GM23338 (cell line): ENCODE results near the gene F2RL3. TPM values are rescaled to one million over a fixed set of nuclear protein-coding genes. Genes with fewer than 3 reads are reported as not detected.

Source experiments
- ATAC-seq: fragments of 200-7000 bp; cut with Tn5 transposase; 3 replicates; pipeline ENCODE4 v1.9.1; 2020
- DNase-seq: peaks from one replicate; pipeline ENCODE4 v3.0.0-alpha.2; 2015; ENCODE audit warnings: low spot score
- H2AFZ ChIP-seq: fragments of 200-600 bp; sonication (generic); 2 replicates; pipeline ENCODE4 v1.8.0; 2016; ENCODE audit warnings: antibody characterized with exemption, mild to moderate bottlenecking, moderate library complexity
- H3F3A ChIP-seq: fragments of 200-600 bp; sonication (generic); replicated peaks from 2 replicates; pipeline ENCODE4 v1.8.0; 2017; ENCODE audit warnings: antibody characterized with exemption, mixed run types, low read depth
- H3K27ac ChIP-seq: fragments of 200-600 bp; sonication (generic); 2 replicates; pipeline ENCODE4 v1.6.1; 2016; ENCODE audit warnings: low read depth
- H3K27me3 ChIP-seq: fragments of 200-600 bp; sonication (generic); 2 replicates; pipeline ENCODE4 v1.8.0; 2016; ENCODE audit warnings: mild to moderate bottlenecking, mixed run types, moderate library complexity; ENCODE audit not compliant: insufficient read depth
- H3K36me3 ChIP-seq: fragments of 200-600 bp; sonication (generic); 2 replicates; pipeline ENCODE4 v1.8.0; 2016; ENCODE audit warnings: mild to moderate bottlenecking; ENCODE audit not compliant: insufficient read depth
- H3K4me1 ChIP-seq: fragments of 200-600 bp; sonication (generic); 2 replicates; pipeline ENCODE4 v1.8.0; 2016; ENCODE audit warnings: mild to moderate bottlenecking, moderate library complexity; ENCODE audit not compliant: insufficient read depth
- H3K4me2 ChIP-seq: fragments of 200-600 bp; sonication (generic); 2 replicates; pipeline ENCODE4 v1.7.1; 2017; ENCODE audit warnings: mixed run types
- H3K4me3 ChIP-seq: fragments of 200-600 bp; sonication (generic); 2 replicates; pipeline ENCODE4 v1.6.1; 2016; ENCODE audit warnings: mixed run types
- H3K79me2 ChIP-seq: fragments of 200-600 bp; sonication (generic); replicated peaks from 2 replicates; pipeline ENCODE4 v1.8.0; 2017; ENCODE audit warnings: mild to moderate bottlenecking; ENCODE audit not compliant: insufficient read depth
- H3K9me2 ChIP-seq: fragments of 200-600 bp; sonication (generic); 2 replicates; pipeline ENCODE4 v1.8.0; 2017; ENCODE audit not compliant: insufficient read depth
- H4K20me1 ChIP-seq: fragments of 200-600 bp; sonication (generic); replicated peaks from 2 replicates; pipeline ENCODE4 v1.8.0; 2017; ENCODE audit warnings: mild to moderate bottlenecking; ENCODE audit not compliant: insufficient read depth
- H3K27ac Mint-ChIP-seq: 2 replicates; pipeline ENCODE4 v1.8.0; 2020; ENCODE audit warnings: inconsistent platforms, mild to moderate bottlenecking, moderate library complexity, mixed read lengths
- H3K27me3 Mint-ChIP-seq: 3 replicates; pipeline ENCODE4 v1.8.0; 2022; ENCODE audit warnings: low read depth, mild to moderate bottlenecking, moderate library complexity, mixed read lengths, inconsistent platforms; ENCODE audit not compliant: insufficient read depth, poor library complexity
- H3K36me3 Mint-ChIP-seq: 3 replicates; pipeline ENCODE4 v1.8.0; 2021; ENCODE audit warnings: low read depth, mild to moderate bottlenecking, inconsistent platforms, moderate library complexity, mixed read lengths
- H3K4me1 Mint-ChIP-seq: 3 replicates; pipeline ENCODE4 v1.8.0; 2020; ENCODE audit warnings: mild to moderate bottlenecking, inconsistent platforms, mixed read lengths
- H3K4me3 Mint-ChIP-seq: 3 replicates; pipeline ENCODE4 v1.8.0; 2021; ENCODE audit warnings: moderate library complexity, mild to moderate bottlenecking, inconsistent platforms, mixed read lengths
- H3K9me3 Mint-ChIP-seq: 3 replicates; pipeline ENCODE4 v1.8.0; 2020; ENCODE audit warnings: moderate library complexity, mild to moderate bottlenecking, inconsistent platforms, mixed read lengths
- CREB1 ChIP-seq: fragments of 250-450 bp; sonication (Bioruptor Pico); IDR thresholded peaks from 2 replicates; pipeline ENCODE4 v1.5.0; 2020; ENCODE audit warnings: low read depth, mild to moderate bottlenecking, moderate library complexity
- POLR2AphosphoS5 ChIP-seq: IDR thresholded peaks from 2 replicates; pipeline ENCODE4 v1.6.1; 2016; ENCODE audit warnings: antibody characterized with exemption, low read depth
- ZNF114 ChIP-seq: fragments of 250-450 bp; sonication (Bioruptor Pico); IDR thresholded peaks from 2 replicates; pipeline ENCODE4 v1.5.0; 2020; ENCODE audit warnings: mild to moderate bottlenecking, moderate library complexity
- ZNF331 ChIP-seq: fragments of 250-450 bp; sonication (Bioruptor Pico); IDR thresholded peaks from 2 replicates; pipeline ENCODE4 v1.5.0; 2020; ENCODE audit warnings: low read depth, mild to moderate bottlenecking, moderate library complexity
- polyA plus RNA-seq: library from polyadenylated mRNA; unstranded; fragments of >200 nt; fragmentation: Nextera tagmentation; extraction: Ambion mirVana; gene quantifications from 2 replicates; pipeline ENCODE4 v1.2.1, GENCODE V29; 2016
- total RNA-seq: library from RNA; depleted of rRNA; stranded (reverse); fragments of >200 nt; shearing (Covaris generic); gene quantifications from 2 replicates; pipeline ENCODE4 v1.2.3, GENCODE V29; 2014
- TF ChIP-seq, protein P1 (sequence below): IDR thresholded peaks from 2 replicates; pipeline ENCODE4 v1.6.1; 2016; ENCODE audit warnings: antibody characterized with exemption
- TF ChIP-seq, protein P2 (sequence below): fragments of 250-450 bp; sonication (Bioruptor Pico); IDR thresholded peaks from 2 replicates; pipeline ENCODE4 v1.5.0; 2020; ENCODE audit warnings: mild to moderate bottlenecking, moderate library complexity

F2RL3 gene
- total and polyA plus RNA-seq, 2 experiments from 2014 or later = not detected

DNA sequence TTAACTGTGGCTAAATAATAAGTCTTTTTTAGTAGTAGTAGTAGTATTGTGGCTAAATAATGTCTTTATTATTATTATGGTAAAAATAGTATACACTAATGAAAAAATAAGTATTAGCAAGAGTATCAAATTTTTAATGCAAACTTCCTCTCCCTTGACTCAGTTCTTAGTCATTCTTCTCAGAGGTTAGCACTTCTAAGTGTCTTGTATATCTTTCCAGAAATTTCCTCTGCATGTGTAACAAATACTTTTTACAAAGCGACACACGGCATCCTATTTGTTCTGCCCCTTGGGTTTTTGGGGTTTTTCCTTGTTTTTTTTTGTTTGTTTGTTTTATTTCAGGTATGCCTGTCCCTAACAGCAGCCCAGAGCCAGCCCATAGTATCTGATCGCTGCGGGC lies 38.7 kb upstream of the F2RL3 start:
- H3K9me3 Mint-ChIP-seq = no peaks in the 10 kb centered on the region
- ATAC-seq (no peak), DNase-seq (no peak)
- TF ChIP-seq, protein P1, sequence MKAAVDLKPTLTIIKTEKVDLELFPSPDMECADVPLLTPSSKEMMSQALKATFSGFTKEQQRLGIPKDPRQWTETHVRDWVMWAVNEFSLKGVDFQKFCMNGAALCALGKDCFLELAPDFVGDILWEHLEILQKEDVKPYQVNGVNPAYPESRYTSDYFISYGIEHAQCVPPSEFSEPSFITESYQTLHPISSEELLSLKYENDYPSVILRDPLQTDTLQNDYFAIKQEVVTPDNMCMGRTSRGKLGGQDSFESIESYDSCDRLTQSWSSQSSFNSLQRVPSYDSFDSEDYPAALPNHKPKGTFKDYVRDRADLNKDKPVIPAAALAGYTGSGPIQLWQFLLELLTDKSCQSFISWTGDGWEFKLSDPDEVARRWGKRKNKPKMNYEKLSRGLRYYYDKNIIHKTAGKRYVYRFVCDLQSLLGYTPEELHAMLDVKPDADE = no peak
- no peak for TF ChIP-seq POLR2AphosphoS5
- TF ChIP-seq, protein P2, sequence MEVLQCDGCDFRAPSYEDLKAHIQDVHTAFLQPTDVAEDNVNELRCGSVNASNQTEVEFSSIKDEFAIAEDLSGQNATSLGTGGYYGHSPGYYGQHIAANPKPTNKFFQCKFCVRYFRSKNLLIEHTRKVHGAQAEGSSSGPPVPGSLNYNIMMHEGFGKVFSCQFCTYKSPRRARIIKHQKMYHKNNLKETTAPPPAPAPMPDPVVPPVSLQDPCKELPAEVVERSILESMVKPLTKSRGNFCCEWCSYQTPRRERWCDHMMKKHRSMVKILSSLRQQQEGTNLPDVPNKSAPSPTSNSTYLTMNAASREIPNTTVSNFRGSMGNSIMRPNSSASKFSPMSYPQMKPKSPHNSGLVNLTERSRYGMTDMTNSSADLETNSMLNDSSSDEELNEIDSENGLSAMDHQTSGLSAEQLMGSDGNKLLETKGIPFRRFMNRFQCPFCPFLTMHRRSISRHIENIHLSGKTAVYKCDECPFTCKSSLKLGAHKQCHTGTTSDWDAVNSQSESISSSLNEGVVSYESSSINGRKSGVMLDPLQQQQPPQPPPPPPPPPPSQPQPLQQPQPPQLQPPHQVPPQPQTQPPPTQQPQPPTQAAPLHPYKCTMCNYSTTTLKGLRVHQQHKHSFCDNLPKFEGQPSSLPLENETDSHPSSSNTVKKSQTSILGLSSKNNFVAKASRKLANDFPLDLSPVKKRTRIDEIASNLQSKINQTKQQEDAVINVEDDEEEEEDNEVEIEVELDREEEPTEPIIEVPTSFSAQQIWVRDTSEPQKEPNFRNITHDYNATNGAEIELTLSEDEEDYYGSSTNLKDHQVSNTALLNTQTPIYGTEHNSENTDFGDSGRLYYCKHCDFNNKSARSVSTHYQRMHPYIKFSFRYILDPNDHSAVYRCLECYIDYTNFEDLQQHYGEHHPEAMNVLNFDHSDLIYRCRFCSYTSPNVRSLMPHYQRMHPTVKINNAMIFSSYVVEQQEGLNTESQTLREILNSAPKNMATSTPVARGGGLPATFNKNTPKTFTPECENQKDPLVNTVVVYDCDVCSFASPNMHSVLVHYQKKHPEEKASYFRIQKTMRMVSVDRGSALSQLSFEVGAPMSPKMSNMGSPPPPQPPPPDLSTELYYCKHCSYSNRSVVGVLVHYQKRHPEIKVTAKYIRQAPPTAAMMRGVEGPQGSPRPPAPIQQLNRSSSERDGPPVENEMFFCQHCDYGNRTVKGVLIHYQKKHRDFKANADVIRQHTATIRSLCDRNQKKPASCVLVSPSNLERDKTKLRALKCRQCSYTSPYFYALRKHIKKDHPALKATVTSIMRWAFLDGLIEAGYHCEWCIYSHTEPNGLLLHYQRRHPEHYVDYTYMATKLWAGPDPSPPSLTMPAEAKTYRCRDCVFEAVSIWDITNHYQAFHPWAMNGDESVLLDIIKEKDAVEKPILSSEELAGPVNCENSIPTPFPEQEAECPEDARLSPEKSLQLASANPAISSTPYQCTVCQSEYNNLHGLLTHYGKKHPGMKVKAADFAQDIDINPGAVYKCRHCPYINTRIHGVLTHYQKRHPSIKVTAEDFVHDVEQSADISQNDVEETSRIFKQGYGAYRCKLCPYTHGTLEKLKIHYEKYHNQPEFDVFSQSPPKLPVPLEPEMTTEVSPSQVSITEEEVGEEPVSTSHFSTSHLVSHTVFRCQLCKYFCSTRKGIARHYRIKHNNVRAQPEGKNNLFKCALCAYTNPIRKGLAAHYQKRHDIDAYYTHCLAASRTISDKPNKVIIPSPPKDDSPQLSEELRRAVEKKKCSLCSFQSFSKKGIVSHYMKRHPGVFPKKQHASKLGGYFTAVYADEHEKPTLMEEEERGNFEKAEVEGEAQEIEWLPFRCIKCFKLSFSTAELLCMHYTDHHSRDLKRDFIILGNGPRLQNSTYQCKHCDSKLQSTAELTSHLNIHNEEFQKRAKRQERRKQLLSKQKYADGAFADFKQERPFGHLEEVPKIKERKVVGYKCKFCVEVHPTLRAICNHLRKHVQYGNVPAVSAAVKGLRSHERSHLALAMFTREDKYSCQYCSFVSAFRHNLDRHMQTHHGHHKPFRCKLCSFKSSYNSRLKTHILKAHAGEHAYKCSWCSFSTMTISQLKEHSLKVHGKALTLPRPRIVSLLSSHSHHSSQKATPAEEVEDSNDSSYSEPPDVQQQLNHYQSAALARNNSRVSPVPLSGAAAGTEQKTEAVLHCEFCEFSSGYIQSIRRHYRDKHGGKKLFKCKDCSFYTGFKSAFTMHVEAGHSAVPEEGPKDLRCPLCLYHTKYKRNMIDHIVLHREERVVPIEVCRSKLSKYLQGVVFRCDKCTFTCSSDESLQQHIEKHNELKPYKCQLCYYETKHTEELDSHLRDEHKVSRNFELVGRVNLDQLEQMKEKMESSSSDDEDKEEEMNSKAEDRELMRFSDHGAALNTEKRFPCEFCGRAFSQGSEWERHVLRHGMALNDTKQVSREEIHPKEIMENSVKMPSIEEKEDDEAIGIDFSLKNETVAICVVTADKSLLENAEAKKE (CRISPR knock-in tag) = no peak
- Histone ChIP-seq H2AFZ (no peak overlapping the region), H3F3A (no peaks in the 10 kb centered on the region), H3K79me2 (0 out of 2 replicates have a peak, but pooled peaks cover 6% of the 10 kb centered on the region), H3K36me3 (peaks cover 44% of the 10 kb centered on the region), H3K4me3 (no peak overlapping the region), H3K27me3 (no peaks in the 10 kb centered on the region), H3K9me2 (no peaks in the 10 kb centered on the region), H3K27ac (no peak overlapping the region), H4K20me1 (peaks cover 12% of the 10 kb centered on the region), H3K4me1 (no peaks in the 10 kb centered on the region), H3K4me2 (no peak overlapping the region)
- peaks cover 88% of the 10 kb centered on the region for H3K36me3 Mint-ChIP-seq
- no peak overlapping the region for H3K4me3 Mint-ChIP-seq
- H3K4me1 Mint-ChIP-seq = no peaks in the 10 kb centered on the region
- no peak overlapping the region for H3K27ac Mint-ChIP-seq
- H3K27me3 Mint-ChIP-seq = peaks cover 8% of the 10 kb centered on the region

DNA sequence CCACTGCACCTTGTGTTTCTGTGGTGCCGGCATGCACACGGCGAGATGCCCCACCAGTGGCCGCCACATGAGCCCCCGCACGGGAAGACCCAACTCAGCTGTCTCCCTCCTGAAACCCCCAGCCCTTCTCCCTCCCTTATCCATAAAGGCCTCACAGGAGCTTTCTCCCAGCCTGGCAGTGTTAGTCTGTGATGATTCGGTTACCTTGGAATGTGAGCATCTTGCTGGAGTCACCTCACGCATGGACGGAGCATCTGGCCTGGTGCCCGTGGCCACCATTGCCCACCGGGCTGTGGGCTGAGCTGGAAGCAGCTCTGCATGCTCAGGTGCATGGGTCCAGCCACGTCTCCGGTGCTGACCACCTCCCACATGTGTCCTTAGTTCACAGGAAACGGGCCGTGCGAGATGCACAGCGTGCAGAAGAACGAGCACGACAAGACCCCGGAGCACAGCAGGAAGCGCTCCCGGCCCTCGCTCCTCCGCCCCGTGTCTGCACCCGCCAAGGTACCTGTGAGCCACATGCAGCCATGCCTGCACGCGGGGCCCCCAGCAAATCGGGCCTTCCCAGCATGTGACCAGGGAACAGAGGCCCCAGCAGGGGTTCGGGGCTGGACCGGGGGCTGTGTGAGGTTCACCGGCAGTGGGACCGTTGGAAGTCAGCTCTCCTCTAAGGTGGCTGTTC lies 37.6 kb upstream of the F2RL3 start:
- Histone ChIP-seq H3K4me2 (no peak overlapping the region), H3K79me2 (0 out of 2 replicates have a peak, but pooled peaks cover 6% of the 10 kb centered on the region), H3K4me3 (no peak overlapping the region), H3K27me3 (no peaks in the 10 kb centered on the region), H3K9me2 (no peaks in the 10 kb centered on the region), H3K4me1 (no peaks in the 10 kb centered on the region), H3F3A (no peaks in the 10 kb centered on the region), H3K27ac (no peak overlapping the region), H2AFZ (no peak overlapping the region), H4K20me1 (peaks cover 9% of the 10 kb centered on the region; the same call in 1 of the 2 replicates), H3K36me3 (peaks cover 37% of the 10 kb centered on the region)
- peaks cover 8% of the 10 kb centered on the region for H3K27me3 Mint-ChIP-seq
- H3K36me3 Mint-ChIP-seq = peaks cover 81% of the 10 kb centered on the region
- H3K4me1 Mint-ChIP-seq = no peaks in the 10 kb centered on the region
- no peak overlapping the region for H3K27ac Mint-ChIP-seq
- DNase-seq (no peak), ATAC-seq (no peak)
- H3K4me3 Mint-ChIP-seq = no peak overlapping the region
- no peaks in the 10 kb centered on the region for H3K9me3 Mint-ChIP-seq
- TF ChIP-seq CREB1 (CRISPR knock-in tag) (no peak), ZNF331 (CRISPR knock-in tag) (no peak), ZNF114 (CRISPR knock-in tag) (no peak)
